Vagina (tissue), 2 donors: ENCODE results near the gene NDST1. TPM values are rescaled to one million over a fixed set of nuclear protein-coding genes. Genes with fewer than 3 reads are reported as not detected.

Experiments
- DNase-seq, 2 donors: peaks; one replicate each; pipeline ENCODE4 v3.0.0-alpha.2; 2017; ENCODE audit errors: extremely low spot score in 2 of 2
- H3K27ac ChIP-seq: fragments of 200-600 bp; sonication (generic); one replicate; pipeline ENCODE4 v1.5.1; 2019
- H3K27me3 ChIP-seq: fragments of 200-600 bp; sonication (generic); one replicate; pipeline ENCODE4 v1.5.1; 2019
- H3K36me3 ChIP-seq, 2 donors: fragments of 200-600 bp; sonication (generic); one replicate each; pipeline ENCODE4 v1.5.1; 2017 to 2019
- H3K4me1 ChIP-seq: fragments of 200-600 bp; sonication (generic); one replicate; pipeline ENCODE4 v1.5.1; 2019
- H3K4me3 ChIP-seq, 2 donors: fragments of 200-600 bp; sonication (generic); 1 replicate in 1 of 2; 2 replicates in 1 of 2; pipeline ENCODE4 v1.5.1; 2016 to 2019
- H3K9me3 ChIP-seq: fragments of 200-600 bp; sonication (generic); one replicate; pipeline ENCODE4 v1.5.1; 2019
- CTCF ChIP-seq, 3 experiments: fragments of 450-650 bp in 2 of 3; fragments of 200-600 bp in 1 of 3; sonication (generic) in 1 of 3; IDR thresholded peaks; one replicate each; pipeline ENCODE4 v1.5.1; 2017 to 2019; ENCODE audit warnings: antibody characterized with exemption in 3 of 3, mild to moderate bottlenecking in 2 of 3, moderate library complexity in 2 of 3
- POLR2A ChIP-seq, 2 donors: fragments of 450-650 bp; IDR thresholded peaks; one replicate each; pipeline ENCODE4 v1.6.1; 2017; ENCODE audit warnings: antibody characterized with exemption in 2 of 2, mild to moderate bottlenecking in 2 of 2, moderate library complexity in 2 of 2
- POLR2AphosphoS5 ChIP-seq, 2 donors: sonication (generic); formaldehyde crosslinking; IDR thresholded peaks; one replicate each; pipeline ENCODE4 v1.9.0; 2017; ENCODE audit warnings: antibody characterized with exemption in 2 of 2, mild to moderate bottlenecking in 2 of 2, low read depth in 1 of 2; ENCODE audit not compliant: insufficient read depth in 1 of 2
- intact Hi-C: fragments of 100-400 bp; cut with DNase I; formaldehyde crosslinking; loops from one replicate; pipeline ENCODE4 v1.15.1; 2023
- total RNA-seq: library from RNA; depleted of rRNA; stranded (reverse); fragments of >200 nt; gene quantifications from one replicate; pipeline ENCODE4 v1.2.3, GENCODE V29; 2016

The NDST1 gene
- total RNA-seq, 1 donor from 2014 or later, result 73.9 TPM

- TF ChIP-seq POLR2AphosphoS5 (IDR thresholded peaks at IDR 0.05; ENCODE audit: insufficient read depth in 1 of 2, low read depth in 1 of 2), result no peak
- no peak for TF ChIP-seq POLR2A (IDR thresholded peaks at IDR 0.05)
- TF ChIP-seq CTCF (IDR thresholded peaks at IDR 0.05), result no peak
- H3K27me3 ChIP-seq, result no peaks in the 10 kb centered on the region
- peaks cover 29% of the 10 kb centered on the region for H3K4me1 ChIP-seq
- no peak overlapping the region for H3K27ac ChIP-seq
- no peak overlapping the region for H3K4me3 ChIP-seq
- intact Hi-C loops, result no loop called here
- H3K9me3 ChIP-seq, result no peaks in the 10 kb centered on the region
- peaks cover 0 to 47% of the 10 kb centered on the region in 2 donors for H3K36me3 ChIP-seq
- DNase-seq, result no peak
Observed at GRCh38 chr5:150530951-150531588, 23.1 kb downstream of the NDST1 start.

GRCh38 chr5:150531686-150532085, 23.8 kb downstream of the NDST1 start:
- Histone ChIP-seq H3K27ac (no peak overlapping the region), H3K27me3 (no peaks in the 10 kb centered on the region), H3K9me3 (no peaks in the 10 kb centered on the region), H3K4me3 (no peak overlapping the region), H3K4me1 (peaks cover 24% of the 10 kb centered on the region), H3K36me3 (peaks cover 0 to 53% of the 10 kb centered on the region in 2 donors)
- TF ChIP-seq POLR2A (IDR thresholded peaks at IDR 0.05), result no peak
- TF ChIP-seq CTCF (IDR thresholded peaks at IDR 0.05), result no peak
- no peak for TF ChIP-seq POLR2AphosphoS5 (IDR thresholded peaks at IDR 0.05; ENCODE audit: insufficient read depth in 1 of 2, low read depth in 1 of 2)
- intact Hi-C loops, result no loop called here
- no peak for DNase-seq

- H3K36me3 ChIP-seq, result peaks cover 0 to 58% of the 10 kb centered on the region in 2 donors
- H3K9me3 ChIP-seq, result no peaks in the 10 kb centered on the region
- H3K4me1 ChIP-seq, result peaks cover 19% of the 10 kb centered on the region
- no peak overlapping the region for H3K27ac ChIP-seq
- DNase-seq, result no peak
- no peak overlapping the region for H3K4me3 ChIP-seq
- H3K27me3 ChIP-seq, result no peaks in the 10 kb centered on the region
- no peak for TF ChIP-seq CTCF (IDR thresholded peaks at IDR 0.05)
- no peak for TF ChIP-seq POLR2A (IDR thresholded peaks at IDR 0.05)
- TF ChIP-seq POLR2AphosphoS5 (IDR thresholded peaks at IDR 0.05; ENCODE audit: insufficient read depth in 1 of 2, low read depth in 1 of 2), result no peak
- intact Hi-C loops, result no loop called here
Observed at GRCh38 chr5:150532151-150532550, 24.2 kb downstream of the NDST1 start.

GRCh38 chr5:150532996-150533395, 25.1 kb downstream of the NDST1 start:
- no peak for TF ChIP-seq POLR2A (IDR thresholded peaks at IDR 0.05)
- TF ChIP-seq CTCF (IDR thresholded peaks at IDR 0.05), result no peak
- no peak for TF ChIP-seq POLR2AphosphoS5 (IDR thresholded peaks at IDR 0.05; ENCODE audit: insufficient read depth in 1 of 2, low read depth in 1 of 2)
- no peak overlapping the region for H3K27ac ChIP-seq
- no peaks in the 10 kb centered on the region for H3K27me3 ChIP-seq
- no peak for DNase-seq
- peaks cover 18% of the 10 kb centered on the region for H3K4me1 ChIP-seq
- H3K4me3 ChIP-seq, result no peak overlapping the region
- intact Hi-C loops, result no loop called here
- H3K36me3 ChIP-seq, result peaks cover 0 to 63% of the 10 kb centered on the region in 2 donors
- H3K9me3 ChIP-seq, result no peaks in the 10 kb centered on the region

- peaks cover 0 to 73% of the 10 kb centered on the region in 2 donors for H3K36me3 ChIP-seq
- intact Hi-C loops, result no loop called here
- DNase-seq, result no peak
- H3K27ac ChIP-seq, result no peak overlapping the region
- H3K27me3 ChIP-seq, result no peaks in the 10 kb centered on the region
- peaks cover 11% of the 10 kb centered on the region for H3K4me1 ChIP-seq
- H3K4me3 ChIP-seq, result no peak overlapping the region
- H3K9me3 ChIP-seq, result no peaks in the 10 kb centered on the region
- no peak for TF ChIP-seq POLR2AphosphoS5 (IDR thresholded peaks at IDR 0.05; ENCODE audit: insufficient read depth in 1 of 2, low read depth in 1 of 2)
- no peak for TF ChIP-seq CTCF (IDR thresholded peaks at IDR 0.05)
- TF ChIP-seq POLR2A (IDR thresholded peaks at IDR 0.05), result no peak
Observed at GRCh38 chr5:150534811-150535210, 26.9 kb downstream of the NDST1 start.
